Measurements from ENCODE around the gene PF4V1.

Gene PF4V1

GRCh38 chr4:73872316-73873108, 19.4 kb downstream of the PF4V1 start:
- DNase-seq (ENCODE audit: low read depth) = no peak
- H3K4me3 ChIP-seq (ENCODE audit: low read depth, low read length) = no peak overlapping the region
- TF ChIP-seq CTCF (IDR thresholded peaks at IDR 0.05; ENCODE audit: control insufficient read depth, extremely low read depth, insufficient read depth) = no peak

- DNase-seq (ENCODE audit: low read depth) = no peak
- no peak overlapping the region for H3K4me3 ChIP-seq (ENCODE audit: low read depth, low read length)
- TF ChIP-seq CTCF (IDR thresholded peaks at IDR 0.05; ENCODE audit: control insufficient read depth, extremely low read depth, insufficient read depth) = no peak
Measured at GRCh38 chr4:73874386-73874785, 21.3 kb downstream of the PF4V1 start.

GRCh38 chr4:73875401-73875800, 22.3 kb downstream of the PF4V1 start:
- no peak for TF ChIP-seq CTCF (IDR thresholded peaks at IDR 0.05; ENCODE audit: control insufficient read depth, extremely low read depth, insufficient read depth)
- no peak overlapping the region for H3K4me3 ChIP-seq (ENCODE audit: low read depth, low read length)
- DNase-seq (ENCODE audit: low read depth) = no peak

GRCh38 chr4:73883306-73883705, 30.2 kb downstream of the PF4V1 start:
- TF ChIP-seq CTCF (IDR thresholded peaks at IDR 0.05; ENCODE audit: control insufficient read depth, extremely low read depth, insufficient read depth) = no peak
- DNase-seq (ENCODE audit: low read depth) = no peak
- no peak overlapping the region for H3K4me3 ChIP-seq (ENCODE audit: low read depth, low read length)

- TF ChIP-seq CTCF (IDR thresholded peaks at IDR 0.05; ENCODE audit: control insufficient read depth, extremely low read depth, insufficient read depth) = no peak
- H3K4me3 ChIP-seq (ENCODE audit: low read depth, low read length) = no peak overlapping the region
- DNase-seq (ENCODE audit: low read depth) = no peak
Measured at GRCh38 chr4:73885574-73886267, 32.6 kb downstream of the PF4V1 start.

GRCh38 chr4:73891326-73891725, 38.2 kb downstream of the PF4V1 start:
- no peak for DNase-seq (ENCODE audit: low read depth)
- H3K4me3 ChIP-seq (ENCODE audit: low read depth, low read length) = no peak overlapping the region
- TF ChIP-seq CTCF (IDR thresholded peaks at IDR 0.05; ENCODE audit: control insufficient read depth, extremely low read depth, insufficient read depth) = no peak
